Calu3 (cell line): Measurements from ENCODE around the gene RBM34. TPM values are rescaled to one million over a fixed set of nuclear protein-coding genes. Genes with fewer than 3 reads are reported as not detected.
"Not testable (repeated sequence)": the region's sequence is repeated elsewhere in the genome, so short reads cannot be mapped to it uniquely, and the experiment has no call there.

ENCODE experiments used
- BruUV-seq: library from RNA; stranded (reverse); fragments of 400-500 nt; replicated peaks from 2 replicates; lab custom pipeline; 2021; lab: Mats Ljungman, UMichigan
- CTCF ChIA-PET: fragments of 300-600 bp; sonication (Branson Sonifier 250); formaldehyde crosslinking; loops from one replicate; lab custom pipeline; 2022; ENCODE audit warnings: antibody characterized with exemption; lab: Charles Lee
- DNase-seq: peaks from one replicate; pipeline ENCODE4 v3.0.0; 2022
- H3K27ac Mint-ChIP-seq: one replicate; pipeline ENCODE4 v1.8.0; 2022; ENCODE audit warnings: mixed read lengths; ENCODE audit not compliant: unreplicated experiment
- H3K27me3 Mint-ChIP-seq: one replicate; pipeline ENCODE4 v1.8.0; 2022; ENCODE audit warnings: mixed read lengths; ENCODE audit not compliant: unreplicated experiment
- H3K36me3 Mint-ChIP-seq: one replicate; pipeline ENCODE4 v1.8.0; 2022; ENCODE audit warnings: mild to moderate bottlenecking, moderate library complexity, mixed read lengths; ENCODE audit not compliant: insufficient read depth, unreplicated experiment
- H3K4me1 Mint-ChIP-seq: one replicate; pipeline ENCODE4 v1.8.0; 2022; ENCODE audit warnings: mild to moderate bottlenecking, low read depth, mixed read lengths; ENCODE audit not compliant: unreplicated experiment
- H3K4me3 Mint-ChIP-seq: one replicate; pipeline ENCODE4 v1.8.0; 2022; ENCODE audit warnings: mild to moderate bottlenecking, low read depth, moderate library complexity, mixed read lengths; ENCODE audit not compliant: unreplicated experiment
- H3K9me3 Mint-ChIP-seq: one replicate; pipeline ENCODE4 v1.8.0; 2022; ENCODE audit warnings: low read depth, mixed read lengths; ENCODE audit not compliant: unreplicated experiment
- CTCF ChIP-seq: fragments of 200-600 bp; IDR thresholded peaks from one replicate; pipeline ENCODE4 v1.8.0; 2022; ENCODE audit warnings: antibody characterized with exemption; ENCODE audit not compliant: unreplicated experiment
- intact Hi-C: fragments of 100-400 bp; cut with micrococcal nuclease; formaldehyde crosslinking; loops from one replicate; pipeline ENCODE4 v1.10.0; 2022; ENCODE audit not compliant: unreplicated experiment
- total RNA-seq: library from RNA; stranded (reverse); gene quantifications from 2 replicates; pipeline ENCODE4 v1.2.3, GENCODE V29; 2022

RBM34 gene
- total RNA-seq, 1 experiment from 2014 or later = 79.8 TPM

GRCh38 chr1:235093696-235094592, 67.1 kb downstream of the RBM34 start:
- Mint-ChIP-seq H3K9me3 (no peaks in the 10 kb centered on the region), H3K27me3 (no peaks in the 10 kb centered on the region), H3K4me3 (peak overlapping the region; percentile 13), H3K4me1 (peaks cover 15% of the 10 kb centered on the region), H3K36me3 (no peaks in the 10 kb centered on the region), H3K27ac (peak overlapping the region; percentile 52)
- DNase-seq = peak; percentile 87
- CTCF ChIA-PET = interaction anchor here (0.7 to 1.5 kb wide), 17 partner anchors 11 to 607 kb away, joined by 3 to 25 read pairs (median 5); no protein-coding TSS in a partner anchor
- BruUV-seq = no TSS peak
- intact Hi-C loops = loop anchor here (1.0 kb wide), 1 partner anchor 595 kb away; no protein-coding TSS in a partner anchor
- peak; percentile 87 for TF ChIP-seq CTCF

GRCh38 chr1:235093013-235093695, 67.9 kb downstream of the RBM34 start:
- no peaks in the 10 kb centered on the region for H3K36me3 Mint-ChIP-seq
- peak overlapping the region; percentile 13 for H3K4me3 Mint-ChIP-seq
- DNase-seq = peak; percentile 66
- H3K4me1 Mint-ChIP-seq = peaks cover 15% of the 10 kb centered on the region
- no peak for TF ChIP-seq CTCF
- intact Hi-C loops = loop anchor here (1.0 kb wide), 1 partner anchor 594 kb away; no protein-coding TSS in a partner anchor
- H3K27me3 Mint-ChIP-seq = no peaks in the 10 kb centered on the region
- CTCF ChIA-PET = interaction anchor here (0.6 to 1.5 kb wide), 21 partner anchors 12 to 606 kb away, joined by 3 to 25 read pairs (median 5); no protein-coding TSS in a partner anchor
- peak overlapping the region; percentile 52 for H3K27ac Mint-ChIP-seq
- no TSS peak for BruUV-seq
- no peaks in the 10 kb centered on the region for H3K9me3 Mint-ChIP-seq

- H3K27me3 Mint-ChIP-seq, DNase-seq, intact Hi-C loops, BruUV-seq, H3K27ac Mint-ChIP-seq, H3K4me3 Mint-ChIP-seq, H3K9me3 Mint-ChIP-seq, H3K36me3 Mint-ChIP-seq: not testable (repeated sequence)
- CTCF ChIA-PET = interaction anchor here (0.7 to 1.5 kb wide), 3 partner anchors 47 to 599 kb away, joined by 3 to 5 read pairs (median 3); no protein-coding TSS in a partner anchor
- H3K4me1 Mint-ChIP-seq = peaks cover 15% of the 10 kb centered on the region
These were observed 68.6 kb downstream of the RBM34 start for GRCh38 chr1:235092415-235092814.

- CTCF ChIA-PET = interaction anchor here (0.7 kb wide), 1 partner anchor 47 kb away, joined by 3 read pairs; no protein-coding TSS in a partner anchor
- peaks cover 15% of the 10 kb centered on the region for H3K4me1 Mint-ChIP-seq
- intact Hi-C loops, BruUV-seq, DNase-seq, H3K27ac Mint-ChIP-seq, H3K27me3 Mint-ChIP-seq, H3K4me3 Mint-ChIP-seq, H3K36me3 Mint-ChIP-seq, H3K9me3 Mint-ChIP-seq: not testable (repeated sequence)
These were observed 69.0 kb downstream of the RBM34 start for GRCh38 chr1:235092045-235092406.

- peaks cover 15% of the 10 kb centered on the region for H3K4me1 Mint-ChIP-seq
- CTCF ChIA-PET = not testable (repeated sequence)
These were observed 69.6 kb downstream of the RBM34 start for GRCh38 chr1:235091319-235092044.

More at GRCh38 chr1:235091319-235092044, 69.6 kb downstream of the RBM34 start:
- H3K27ac Mint-ChIP-seq, H3K36me3 Mint-ChIP-seq, H3K27me3 Mint-ChIP-seq, BruUV-seq, intact Hi-C loops, H3K4me3 Mint-ChIP-seq, DNase-seq, H3K9me3 Mint-ChIP-seq: not testable (repeated sequence)
